HL-60 (cell line): Measurements from ENCODE around the gene SMARCA4.

ENCODE experiments used
- GABPA ChIP-seq: IDR thresholded peaks from 2 replicates; pipeline ENCODE4 v1.6.1; 2012; ENCODE audit warnings: low read depth
- POLR2AphosphoS5 ChIP-seq: IDR thresholded peaks from 2 replicates; pipeline ENCODE4 v1.6.1; 2012; ENCODE audit warnings: low read depth
- SPI1 ChIP-seq: IDR thresholded peaks from 2 replicates; pipeline ENCODE4 v1.6.1; 2012; ENCODE audit warnings: low read depth, mild to moderate bottlenecking, borderline replicate concordance
- TF ChIP-seq, protein P1 (sequence below): IDR thresholded peaks from one replicate; pipeline ENCODE4 v1.5.1; 2011; ENCODE audit warnings: low read length, control low read depth, inconsistent platforms; ENCODE audit not compliant: insufficient read depth
- TF ChIP-seq, protein P2 (sequence below): IDR thresholded peaks from 2 replicates; pipeline ENCODE4 v1.6.1; 2012; ENCODE audit warnings: low read depth; ENCODE audit not compliant: insufficient replicate concordance

DNA sequence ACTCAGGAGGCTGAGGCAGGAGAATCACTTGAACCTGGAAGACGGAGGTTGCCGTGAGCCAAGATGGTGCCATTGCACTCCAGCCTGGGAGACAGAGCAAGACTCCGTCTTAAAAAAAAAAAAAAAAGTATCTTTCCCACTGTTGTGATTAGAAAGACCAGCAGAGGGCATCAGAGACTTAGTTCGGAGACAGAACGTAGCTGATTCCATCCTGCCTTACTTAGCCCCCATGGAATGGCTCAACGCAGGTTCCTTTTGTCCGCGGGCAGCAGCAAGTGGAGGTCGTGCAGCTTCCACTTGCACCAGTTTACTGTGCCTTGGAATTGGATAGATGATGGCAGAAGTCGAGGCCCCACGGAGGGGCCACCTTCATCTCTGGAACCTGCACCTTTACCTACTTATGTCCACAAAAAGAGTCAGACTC, 24.2 kb upstream of the SMARCA4 start:
- TF ChIP-seq, protein P1, sequence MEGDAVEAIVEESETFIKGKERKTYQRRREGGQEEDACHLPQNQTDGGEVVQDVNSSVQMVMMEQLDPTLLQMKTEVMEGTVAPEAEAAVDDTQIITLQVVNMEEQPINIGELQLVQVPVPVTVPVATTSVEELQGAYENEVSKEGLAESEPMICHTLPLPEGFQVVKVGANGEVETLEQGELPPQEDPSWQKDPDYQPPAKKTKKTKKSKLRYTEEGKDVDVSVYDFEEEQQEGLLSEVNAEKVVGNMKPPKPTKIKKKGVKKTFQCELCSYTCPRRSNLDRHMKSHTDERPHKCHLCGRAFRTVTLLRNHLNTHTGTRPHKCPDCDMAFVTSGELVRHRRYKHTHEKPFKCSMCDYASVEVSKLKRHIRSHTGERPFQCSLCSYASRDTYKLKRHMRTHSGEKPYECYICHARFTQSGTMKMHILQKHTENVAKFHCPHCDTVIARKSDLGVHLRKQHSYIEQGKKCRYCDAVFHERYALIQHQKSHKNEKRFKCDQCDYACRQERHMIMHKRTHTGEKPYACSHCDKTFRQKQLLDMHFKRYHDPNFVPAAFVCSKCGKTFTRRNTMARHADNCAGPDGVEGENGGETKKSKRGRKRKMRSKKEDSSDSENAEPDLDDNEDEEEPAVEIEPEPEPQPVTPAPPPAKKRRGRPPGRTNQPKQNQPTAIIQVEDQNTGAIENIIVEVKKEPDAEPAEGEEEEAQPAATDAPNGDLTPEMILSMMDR: peak; percentile 21
- TF ChIP-seq, protein P2, sequence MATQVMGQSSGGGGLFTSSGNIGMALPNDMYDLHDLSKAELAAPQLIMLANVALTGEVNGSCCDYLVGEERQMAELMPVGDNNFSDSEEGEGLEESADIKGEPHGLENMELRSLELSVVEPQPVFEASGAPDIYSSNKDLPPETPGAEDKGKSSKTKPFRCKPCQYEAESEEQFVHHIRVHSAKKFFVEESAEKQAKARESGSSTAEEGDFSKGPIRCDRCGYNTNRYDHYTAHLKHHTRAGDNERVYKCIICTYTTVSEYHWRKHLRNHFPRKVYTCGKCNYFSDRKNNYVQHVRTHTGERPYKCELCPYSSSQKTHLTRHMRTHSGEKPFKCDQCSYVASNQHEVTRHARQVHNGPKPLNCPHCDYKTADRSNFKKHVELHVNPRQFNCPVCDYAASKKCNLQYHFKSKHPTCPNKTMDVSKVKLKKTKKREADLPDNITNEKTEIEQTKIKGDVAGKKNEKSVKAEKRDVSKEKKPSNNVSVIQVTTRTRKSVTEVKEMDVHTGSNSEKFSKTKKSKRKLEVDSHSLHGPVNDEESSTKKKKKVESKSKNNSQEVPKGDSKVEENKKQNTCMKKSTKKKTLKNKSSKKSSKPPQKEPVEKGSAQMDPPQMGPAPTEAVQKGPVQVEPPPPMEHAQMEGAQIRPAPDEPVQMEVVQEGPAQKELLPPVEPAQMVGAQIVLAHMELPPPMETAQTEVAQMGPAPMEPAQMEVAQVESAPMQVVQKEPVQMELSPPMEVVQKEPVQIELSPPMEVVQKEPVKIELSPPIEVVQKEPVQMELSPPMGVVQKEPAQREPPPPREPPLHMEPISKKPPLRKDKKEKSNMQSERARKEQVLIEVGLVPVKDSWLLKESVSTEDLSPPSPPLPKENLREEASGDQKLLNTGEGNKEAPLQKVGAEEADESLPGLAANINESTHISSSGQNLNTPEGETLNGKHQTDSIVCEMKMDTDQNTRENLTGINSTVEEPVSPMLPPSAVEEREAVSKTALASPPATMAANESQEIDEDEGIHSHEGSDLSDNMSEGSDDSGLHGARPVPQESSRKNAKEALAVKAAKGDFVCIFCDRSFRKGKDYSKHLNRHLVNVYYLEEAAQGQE: no peak
- TF ChIP-seq SPI1: no peak
- no peak for TF ChIP-seq POLR2AphosphoS5
- no peak for TF ChIP-seq GABPA
